ENCODE results near the gene SEC31B. TPM values are rescaled to one million over a fixed set of nuclear protein-coding genes. Genes with fewer than 3 reads are reported as not detected.

SEC31B gene
- total RNA-seq, 1 experiment from 2014 or later, result 6.3 TPM

DNA sequence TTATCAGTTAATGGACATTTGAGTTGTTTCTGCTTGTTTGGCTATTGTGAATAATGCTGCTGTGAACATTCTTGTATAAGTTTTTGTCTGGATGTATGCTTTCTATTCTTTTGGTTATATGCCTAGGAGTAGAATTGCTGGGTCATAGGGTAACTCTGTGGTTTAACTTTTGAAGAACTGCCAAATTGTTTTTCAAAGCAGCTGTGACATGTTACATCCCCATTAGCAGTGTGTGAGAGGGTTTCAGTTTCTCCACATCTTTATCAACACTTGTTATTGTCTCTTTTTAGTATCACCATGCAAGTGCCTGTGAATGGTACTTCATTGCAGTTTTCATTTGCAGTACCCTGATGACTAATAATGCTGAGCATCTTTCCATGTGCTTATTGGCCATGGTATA lies 12.1 kb upstream of the SEC31B start:
- no peak overlapping the region for H3T11ph ChIP-seq (ENCODE audit: low read length)
- H3K9me3 ChIP-seq (ENCODE audit: control insufficient read depth, low read depth, low read length), result no peaks in the 10 kb centered on the region
- no peak overlapping the region for H2BK15ac ChIP-seq (ENCODE audit: low read depth, low read length)
- H3K79me1 ChIP-seq (ENCODE audit: insufficient read depth, low read depth, low read length, poor library complexity, severe bottlenecking), result peaks cover 11% of the 10 kb centered on the region
- DNase-seq, result no peak
- no peak overlapping the region for H4K8ac ChIP-seq (replicated peaks; ENCODE audit: insufficient read length, low read depth, low read length)
- no peak overlapping the region for H3K14ac ChIP-seq (ENCODE audit: insufficient read depth, low read length)
- H2BK20ac ChIP-seq (ENCODE audit: low read depth, low read length, poor library complexity, severe bottlenecking), result no peak overlapping the region
- H3K23ac ChIP-seq (ENCODE audit: insufficient read length, low read depth, low read length), result no peak overlapping the region
- no peak overlapping the region for H3K27ac Mint-ChIP-seq
- no peaks in the 10 kb centered on the region for H4K20me1 ChIP-seq (ENCODE audit: control insufficient read depth, insufficient read depth, insufficient read length)
- H3K4me2 ChIP-seq (ENCODE audit: insufficient read depth, insufficient read length, low read length), result no peak overlapping the region
- H2BK12ac ChIP-seq (ENCODE audit: insufficient read length, low read depth, low read length), result no peak overlapping the region
- H3K27ac ChIP-seq (ENCODE audit: insufficient read length, low read depth, low read length), result no peak overlapping the region
- no peaks in the 10 kb centered on the region for H3K27me3 Mint-ChIP-seq (ENCODE audit: low read depth)
- peaks cover 15 to 17% of the 10 kb centered on the region in 2 experiments for H3K4me1 Mint-ChIP-seq
- no peaks in the 10 kb centered on the region for H3K9me3 Mint-ChIP-seq
- TF ChIP-seq CTCF (conservative IDR thresholded peaks at IDR 0.05), result no peak
- H2AK5ac ChIP-seq (ENCODE audit: insufficient read length, low read length), result no peak overlapping the region
- H3K23me2 ChIP-seq (ENCODE audit: insufficient read length, low read depth, low read length, poor library complexity, severe bottlenecking), result peaks cover 13% of the 10 kb centered on the region
- no peak overlapping the region for H3K56ac ChIP-seq (ENCODE audit: insufficient read length, low read depth, low read length)
- H3K79me2 ChIP-seq (ENCODE audit: insufficient read depth, low read length), result peaks cover 7% of the 10 kb centered on the region; the same call in 1 of the 2 replicates
- H2AFZ ChIP-seq (ENCODE audit: low read length), result no peak overlapping the region
- H3K4ac ChIP-seq (ENCODE audit: low read depth, low read length), result no peak overlapping the region
- no peak overlapping the region for H4K91ac ChIP-seq (ENCODE audit: insufficient read length, low read depth, low read length)
- no peak overlapping the region for H3K9ac ChIP-seq (ENCODE audit: extremely low read depth, insufficient read length, low read length)
- peaks cover 3% of the 10 kb centered on the region for H3K4me1 ChIP-seq (ENCODE audit: insufficient read depth, low read length)
- no peak overlapping the region for H4K5ac ChIP-seq (ENCODE audit: insufficient read length, low read depth, low read length)
- no peak overlapping the region for H3K18ac ChIP-seq (ENCODE audit: insufficient read length, low read depth, low read length)
- H3K4me3 Mint-ChIP-seq, result no peak overlapping the region
- H3K27me3 ChIP-seq (ENCODE audit: insufficient read depth, low read length), result no peaks in the 10 kb centered on the region
- H2BK5ac ChIP-seq (ENCODE audit: insufficient read length, low read length), result no peak overlapping the region
- H3K36me3 Mint-ChIP-seq (ENCODE audit: insufficient read depth in 1 of 3, low read depth in 3 of 3), result peaks cover 4 to 9% (median 6%) of the 10 kb centered on the region in 3 experiments
- no peak overlapping the region for H2BK120ac ChIP-seq (ENCODE audit: low read depth, low read length, poor library complexity, severe bottlenecking)
